Endodermal cell (in vitro differentiated cells): Measurements from ENCODE around the gene TMEM209. TPM values are rescaled to one million over a fixed set of nuclear protein-coding genes. Genes with fewer than 3 reads are reported as not detected.

Experiments
- DNase-seq: peaks from one replicate; pipeline ENCODE4 v3.0.0-alpha.2; 2017
- H3K27ac ChIP-seq: 2 replicates; pipeline ENCODE4 v1.5.1; 2013; ENCODE audit warnings: mild to moderate bottlenecking, low read depth, low read length, moderate library complexity
- H3K27me3 ChIP-seq: 2 replicates; pipeline ENCODE4 v1.6.1; 2013; ENCODE audit warnings: mild to moderate bottlenecking, low read length, moderate library complexity; ENCODE audit not compliant: insufficient read depth, control insufficient read depth, poor library complexity, severe bottlenecking
- H3K36me3 ChIP-seq: 2 replicates; pipeline ENCODE4 v1.7.0; 2013; ENCODE audit warnings: mild to moderate bottlenecking, low read length, moderate library complexity; ENCODE audit not compliant: control insufficient read depth, insufficient read depth
- H3K4me1 ChIP-seq: one replicate; pipeline ENCODE4 v1.7.0; 2013; ENCODE audit warnings: low read length; ENCODE audit not compliant: control insufficient read depth, insufficient read depth
- H3K4me3 ChIP-seq: 2 replicates; pipeline ENCODE4 v1.5.1; 2013; ENCODE audit warnings: mild to moderate bottlenecking, low read length, moderate library complexity
- H3K9ac ChIP-seq: 2 replicates; pipeline ENCODE4 v1.6.1; 2013; ENCODE audit warnings: mild to moderate bottlenecking, low read length, moderate library complexity; ENCODE audit not compliant: poor library complexity, severe bottlenecking; ENCODE audit errors: extremely low read depth
- H3K9me3 ChIP-seq: 2 replicates; pipeline ENCODE4 v1.6.1; 2013; ENCODE audit warnings: mild to moderate bottlenecking, low read length, moderate library complexity; ENCODE audit not compliant: control insufficient read depth
- H3K27ac Mint-ChIP-seq: 2 replicates; pipeline ENCODE4 v1.8.0; 2020; ENCODE audit warnings: mixed read lengths
- H3K27me3 Mint-ChIP-seq: 2 replicates; pipeline ENCODE4 v1.8.0; 2021; ENCODE audit warnings: mild to moderate bottlenecking, mixed read lengths; ENCODE audit not compliant: insufficient read depth
- H3K36me3 Mint-ChIP-seq: 2 replicates; pipeline ENCODE4 v1.8.0; 2020; ENCODE audit warnings: low read depth, mixed read lengths
- H3K4me1 Mint-ChIP-seq: 2 replicates; pipeline ENCODE4 v1.8.0; 2020; ENCODE audit warnings: mixed read lengths
- H3K4me3 Mint-ChIP-seq: 2 replicates; pipeline ENCODE4 v1.8.0; 2020; ENCODE audit warnings: mild to moderate bottlenecking, moderate library complexity, mixed read lengths
- H3K9me3 Mint-ChIP-seq: 2 replicates; pipeline ENCODE4 v1.8.0; 2020; ENCODE audit warnings: mild to moderate bottlenecking, mixed read lengths
- CTCF ChIP-seq: fragments of 200-600 bp; sonication (generic); conservative IDR thresholded peaks from 2 replicates; pipeline ENCODE4 v1.5.0; 2021; ENCODE audit warnings: antibody characterized with exemption, mild to moderate bottlenecking
- WGBS, 2 experiments: methylation state at CpG; one replicate each; pipeline versions ENCODE4 v1.1.5 to v1.1.7; 2013; ENCODE audit warnings: missing lambda C conversion rate in 2 of 2, mixed read lengths in 1 of 2; ENCODE audit not compliant: insufficient coverage in 1 of 2, insufficient read length in 1 of 2; 5-methylcytosine and 5-hydroxymethylcytosine counted together
- total RNA-seq, 2 donors: library from RNA; stranded (reverse); fragmentation: NEBNext Ultra II Directional in 1 of 2; extraction: Animal tissue kit (Norgen Biotek cat#: 25700) in 1 of 2; gene quantifications; 2 replicates in 1 of 2; 3 replicates in 1 of 2; pipeline ENCODE4 v1.2.1, GENCODE V29; 2021

Gene TMEM209
- total RNA-seq, 2 donors from 2014 or later, result 30.9 to 37.9 TPM

DNA sequence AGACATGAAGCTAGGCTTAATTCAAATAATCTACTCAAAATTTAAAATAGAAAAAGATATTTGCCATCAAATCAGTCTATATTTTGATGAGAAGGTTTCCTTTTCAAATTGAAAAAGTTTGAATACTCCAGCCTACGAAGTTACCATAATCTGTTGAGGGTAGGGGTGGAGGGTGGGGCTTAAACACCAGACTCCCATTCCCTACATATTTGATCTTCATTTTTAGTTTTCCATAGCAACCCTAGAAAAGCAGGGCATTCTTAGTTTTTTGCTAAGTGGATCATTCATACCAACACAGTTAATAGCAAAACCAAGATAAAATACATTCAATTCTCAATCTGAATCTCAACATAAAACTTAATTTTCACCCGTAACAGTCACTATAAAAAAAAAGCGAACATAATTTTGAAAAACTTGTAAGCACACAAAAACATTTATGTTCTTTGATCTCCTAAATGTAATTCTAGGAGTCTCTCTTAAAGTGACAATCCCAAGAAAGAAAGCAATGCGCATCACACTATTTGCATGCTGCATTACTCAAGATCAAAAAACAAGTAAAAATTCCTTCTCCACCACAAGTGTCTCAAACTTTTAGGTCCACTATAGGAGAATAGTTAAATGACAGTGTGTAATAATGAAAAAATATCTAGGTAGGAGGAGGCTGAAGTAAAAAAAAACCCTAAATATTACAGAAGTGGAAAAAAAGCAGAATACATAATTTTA lies 30.8 kb downstream of the TMEM209 start:
- WGBS, 2 experiments, result 100% methylated on average over 1 to 3 of the region's 4 CpGs
- H3K4me3 Mint-ChIP-seq, result no peak overlapping the region
- Histone ChIP-seq H3K36me3 (peaks cover 67% of the 10 kb centered on the region), H3K27ac (no peak overlapping the region), H3K9ac (no peak overlapping the region), H3K9me3 (no peaks in the 10 kb centered on the region), H3K27me3 (no peaks in the 10 kb centered on the region), H3K4me3 (no peak overlapping the region), H3K4me1 (no peaks in the 10 kb centered on the region)
- H3K27me3 Mint-ChIP-seq, result no peaks in the 10 kb centered on the region
- H3K27ac Mint-ChIP-seq, result no peak overlapping the region
- no peaks in the 10 kb centered on the region for H3K9me3 Mint-ChIP-seq
- TF ChIP-seq CTCF, result no peak
- H3K4me1 Mint-ChIP-seq, result no peaks in the 10 kb centered on the region
- H3K36me3 Mint-ChIP-seq, result peaks cover 65% of the 10 kb centered on the region
- no peak for DNase-seq

DNA sequence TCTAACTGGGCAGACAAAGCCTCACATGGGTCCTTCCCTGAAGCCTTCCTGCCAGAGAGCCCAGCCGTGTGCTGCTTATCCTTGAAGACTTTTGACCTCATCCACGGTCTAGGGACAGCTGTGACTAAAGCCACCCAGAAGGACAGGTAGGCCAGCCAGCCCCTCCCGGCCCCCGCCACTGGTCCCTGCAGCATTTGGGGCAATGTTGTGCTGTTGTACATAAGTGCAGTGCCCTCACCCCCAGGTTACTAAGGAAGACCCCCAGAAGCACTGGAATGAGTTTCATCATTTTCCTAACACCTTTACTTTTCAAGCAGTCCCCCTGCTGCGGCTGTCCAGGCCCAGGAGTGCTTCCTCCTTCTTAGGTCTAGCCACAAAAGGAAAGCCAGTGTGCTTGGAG lies 43.0 kb downstream of the TMEM209 start:
- Histone ChIP-seq H3K9ac (no peak overlapping the region), H3K27me3 (no peaks in the 10 kb centered on the region), H3K27ac (no peak overlapping the region), H3K4me1 (no peaks in the 10 kb centered on the region), H3K36me3 (peaks cover 63% of the 10 kb centered on the region), H3K4me3 (no peak overlapping the region), H3K9me3 (no peaks in the 10 kb centered on the region)
- H3K36me3 Mint-ChIP-seq, result peaks cover 66% of the 10 kb centered on the region
- no peaks in the 10 kb centered on the region for H3K27me3 Mint-ChIP-seq
- DNase-seq, result no peak
- no peak overlapping the region for H3K27ac Mint-ChIP-seq
- H3K4me3 Mint-ChIP-seq, result no peak overlapping the region
- peaks cover 2% of the 10 kb centered on the region for H3K9me3 Mint-ChIP-seq
- 89 to 100% methylated on average over 3 to 5 of the region's 5 CpGs for WGBS, 2 experiments
- TF ChIP-seq CTCF, result no peak
- no peaks in the 10 kb centered on the region for H3K4me1 Mint-ChIP-seq

GRCh38 chr7:130160455-130160854 lies 44.8 kb downstream of the TMEM209 start:
- Mint-ChIP-seq H3K4me1 (no peaks in the 10 kb centered on the region), H3K36me3 (peaks cover 72% of the 10 kb centered on the region), H3K4me3 (no peak overlapping the region), H3K9me3 (peaks cover 13% of the 10 kb centered on the region), H3K27ac (no peak overlapping the region), H3K27me3 (no peaks in the 10 kb centered on the region)
- Histone ChIP-seq H3K4me1 (no peaks in the 10 kb centered on the region), H3K36me3 (peaks cover 47% of the 10 kb centered on the region), H3K9ac (no peak overlapping the region), H3K27ac (no peak overlapping the region), H3K27me3 (no peaks in the 10 kb centered on the region), H3K4me3 (no peak overlapping the region), H3K9me3 (peaks cover 4% of the 10 kb centered on the region)
- no peak for TF ChIP-seq CTCF
- no peak for DNase-seq
- WGBS, 2 experiments, result 94 to 96% methylated on average over 7 to 8 of the region's 8 CpGs
